HG03060 (cell line): ENCODE measurements around the gene MTAP.
A peak's percentile ranks its signal among the peaks of the same experiment; 100 is the strongest.

Experiments used
- ATAC-seq: cut with Tn5 transposase; IDR thresholded peaks from one replicate; pipeline ENCODE4 v1.9.1; 2021; ENCODE audit warnings: low read depth, moderate number of reproducible peaks; ENCODE audit not compliant: unreplicated experiment

The MTAP gene

DNA sequence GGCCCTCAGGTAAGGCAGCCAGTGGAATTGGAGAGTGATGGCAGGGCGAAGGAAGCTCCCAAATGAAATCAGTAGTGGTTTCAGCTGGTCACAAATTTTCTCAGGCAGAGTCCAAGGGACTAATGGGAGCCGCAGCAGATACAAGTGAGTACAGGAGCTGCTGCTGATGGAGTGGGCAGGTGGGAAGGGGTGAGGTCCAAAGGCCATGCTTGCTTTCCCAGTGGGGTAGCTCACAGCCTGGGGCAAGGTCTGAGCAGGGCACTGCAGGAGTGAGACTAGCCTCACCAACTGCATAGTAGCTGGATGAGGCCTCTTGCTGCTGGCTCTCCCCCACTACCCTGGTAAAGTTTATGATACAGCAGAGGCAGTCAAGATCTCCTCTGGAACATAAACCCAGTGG is 38.2 kb downstream of the MTAP start:
- no peak for ATAC-seq

DNA sequence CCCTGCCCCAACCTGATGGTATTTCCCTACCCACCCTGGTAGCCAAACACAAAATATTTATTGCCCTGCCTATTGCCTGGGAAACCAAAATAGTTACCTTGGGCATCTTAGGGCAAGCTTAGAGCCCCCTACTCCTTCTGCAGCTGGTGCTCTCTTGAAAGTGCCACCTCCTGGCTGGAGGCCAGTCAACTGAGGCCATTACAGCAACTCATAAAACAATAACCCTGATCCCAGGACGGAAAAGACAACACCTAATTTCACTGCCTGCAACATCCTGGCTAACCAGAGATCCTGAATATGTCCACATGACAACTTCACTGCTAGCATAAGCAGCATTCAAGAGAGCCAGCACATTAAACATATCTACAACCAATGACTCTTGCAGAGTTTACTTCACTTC is 38.7 kb downstream of the MTAP start:
- ATAC-seq: no peak

DNA sequence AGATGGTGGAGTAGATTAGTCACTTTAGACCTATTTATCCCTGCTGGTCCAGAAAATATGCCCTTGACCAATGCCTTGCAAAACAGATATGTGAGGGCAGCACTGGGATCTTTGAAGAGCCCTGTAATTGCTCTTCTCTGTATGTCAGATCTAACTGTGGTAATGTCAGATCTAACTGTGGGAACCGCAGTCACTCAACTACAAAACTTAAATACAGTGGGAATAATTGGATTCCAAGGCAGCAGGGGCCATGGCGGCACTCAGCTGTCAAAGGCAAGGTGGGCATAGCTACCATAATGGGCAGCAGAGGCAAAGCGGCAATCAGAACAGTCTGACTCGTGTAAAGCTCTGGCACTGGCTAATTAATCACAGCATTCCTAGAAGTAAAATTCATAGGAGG is 46.2 kb downstream of the MTAP start:
- no peak for ATAC-seq

DNA sequence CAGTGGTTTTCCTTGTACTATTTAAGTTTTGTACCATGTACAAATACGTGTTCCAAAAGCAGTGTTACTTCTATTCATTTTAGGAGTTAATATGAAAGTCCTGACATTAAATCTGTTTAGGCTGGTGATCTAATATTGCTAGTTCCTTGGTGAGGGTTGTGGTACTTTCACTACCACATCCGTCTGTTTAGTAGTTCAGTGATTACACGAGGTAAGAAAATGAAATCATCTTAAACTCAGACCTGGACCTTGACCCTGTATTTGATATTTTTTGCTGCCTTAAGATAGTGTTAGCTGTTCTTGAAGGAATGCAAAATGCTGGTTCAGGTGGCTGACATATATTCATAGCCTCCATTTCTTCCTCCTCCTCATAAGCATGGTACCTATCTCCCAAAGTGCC is 50.3 kb downstream of the MTAP start:
- ATAC-seq: peak; percentile 96

DNA sequence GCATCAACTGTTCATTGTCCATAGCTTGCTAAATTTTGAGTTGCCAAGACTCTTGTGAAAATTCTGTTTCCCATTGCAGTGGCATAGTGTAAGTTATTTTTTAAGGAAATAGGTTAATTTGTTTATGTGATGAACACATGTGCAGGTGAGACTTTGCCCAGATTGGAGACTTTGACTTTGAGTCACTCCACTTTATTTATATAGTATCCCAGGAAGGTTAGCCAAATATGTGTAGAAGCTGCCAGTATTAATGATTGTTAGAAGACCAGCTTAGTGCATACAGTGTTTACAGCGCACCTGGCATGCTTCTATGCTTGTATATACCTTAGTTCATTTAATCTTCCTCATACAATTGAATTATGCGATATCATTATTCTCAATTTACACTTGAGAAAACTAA is 51.0 kb downstream of the MTAP start:
- no peak for ATAC-seq

DNA sequence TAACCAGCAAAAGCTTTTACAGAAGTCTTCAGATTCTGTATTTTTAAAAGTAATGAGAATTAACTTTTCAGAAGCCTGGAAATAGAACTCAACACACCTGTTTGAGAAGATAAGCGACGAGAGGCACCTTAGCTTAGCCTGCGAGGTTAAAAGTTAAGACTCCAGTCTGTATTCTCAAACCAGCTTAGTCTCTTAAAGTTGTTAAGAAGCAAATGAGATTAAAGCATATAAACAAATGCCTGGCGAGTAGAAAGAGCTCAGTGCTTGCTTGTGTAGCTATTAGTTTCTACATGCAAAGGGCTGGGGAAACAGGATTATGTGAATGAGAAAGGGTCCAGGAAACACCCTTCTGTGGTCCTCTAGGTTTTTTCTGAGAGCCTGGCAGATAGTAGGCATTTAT is 51.7 kb downstream of the MTAP start:
- ATAC-seq: no peak

DNA sequence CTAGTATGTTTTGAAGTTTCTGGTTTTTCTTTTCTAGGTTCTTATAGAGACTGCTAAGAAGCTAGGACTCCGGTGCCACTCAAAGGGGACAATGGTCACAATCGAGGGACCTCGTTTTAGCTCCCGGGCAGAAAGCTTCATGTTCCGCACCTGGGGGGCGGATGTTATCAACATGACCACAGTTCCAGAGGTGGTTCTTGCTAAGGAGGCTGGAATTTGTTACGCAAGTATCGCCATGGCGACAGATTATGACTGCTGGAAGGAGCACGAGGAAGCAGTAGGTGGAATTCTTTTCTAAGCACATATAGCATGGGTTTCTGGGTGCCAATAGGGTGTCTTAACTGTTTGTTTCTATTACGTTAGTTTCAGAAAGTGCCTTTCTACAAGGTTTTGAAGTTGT is 52.2 kb downstream of the MTAP start:
- no peak for ATAC-seq

DNA sequence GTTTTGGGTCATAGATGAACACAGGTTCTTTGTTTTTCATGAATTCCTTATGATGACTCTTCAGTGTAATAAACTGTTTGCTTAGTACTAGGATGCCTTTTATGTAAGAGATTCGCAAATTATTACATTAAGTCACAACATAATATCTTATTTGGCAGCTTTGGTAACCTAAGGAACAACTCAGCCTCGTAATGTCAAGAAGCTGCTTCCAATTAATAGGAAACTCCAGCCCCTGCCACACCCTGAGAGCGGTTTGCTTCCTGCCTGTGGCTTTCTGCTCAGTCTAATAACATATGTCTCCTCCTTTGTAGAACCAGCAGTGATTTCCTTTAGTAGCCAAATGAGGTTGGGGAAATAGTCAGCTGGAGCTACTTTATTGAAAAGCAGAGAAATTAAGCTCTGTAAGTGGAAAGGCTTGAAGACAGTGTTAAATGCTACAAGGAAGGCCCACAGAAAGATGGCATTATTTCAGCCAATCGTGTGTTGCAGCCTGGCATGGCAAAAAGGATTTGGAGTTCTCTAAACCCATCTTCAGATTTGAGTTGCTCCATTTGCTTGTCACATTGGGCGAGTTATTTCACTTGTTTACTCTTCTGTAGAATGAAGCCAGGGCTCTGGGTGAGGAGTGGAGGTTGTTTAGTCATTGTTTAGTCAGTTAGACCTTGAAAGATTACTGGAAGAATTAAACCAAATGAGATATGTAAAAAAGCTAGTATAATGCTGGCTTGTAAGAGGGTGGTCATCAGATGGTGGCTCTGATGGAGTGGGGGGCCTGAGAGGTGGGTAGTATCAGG is 54.1 kb downstream of the MTAP start:
- no peak for ATAC-seq

DNA sequence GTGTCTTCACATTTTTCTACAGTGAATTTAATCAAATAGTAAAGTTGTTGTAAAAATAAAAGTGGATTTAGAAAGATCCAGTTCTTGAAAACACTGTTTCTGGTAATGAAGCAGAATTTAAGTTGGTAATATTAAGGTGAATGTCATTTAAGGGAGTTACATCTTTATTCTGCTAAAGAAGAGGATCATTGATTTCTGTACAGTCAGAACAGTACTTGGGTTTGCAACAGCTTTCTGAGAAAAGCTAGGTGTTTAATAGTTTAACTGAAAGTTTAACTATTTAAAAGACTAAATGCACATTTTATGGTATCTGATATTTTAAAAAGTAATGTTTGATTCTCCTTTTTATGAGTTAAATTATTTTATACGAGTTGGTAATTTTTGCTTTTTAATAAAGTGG is 60.4 kb downstream of the MTAP start:
- ATAC-seq: no peak

DNA sequence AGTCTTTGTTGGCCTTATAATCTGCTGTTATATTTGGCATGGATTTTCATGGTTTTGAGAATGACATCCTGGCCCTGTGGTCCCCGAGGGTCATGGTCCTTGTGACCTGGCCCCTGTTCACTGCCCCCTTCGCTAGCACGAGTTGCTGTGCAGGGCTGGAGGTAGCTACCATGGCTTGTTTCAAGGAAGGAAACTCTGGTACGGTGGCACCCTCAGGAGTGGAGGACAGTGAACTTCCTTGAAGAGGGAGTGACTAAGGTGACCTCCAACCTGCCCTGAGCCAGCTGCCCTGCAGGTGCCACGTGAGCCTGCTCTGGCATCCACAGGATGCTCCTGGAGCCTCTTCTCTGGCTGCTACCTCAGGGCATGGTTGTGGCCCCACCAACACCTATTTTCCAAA is 62.1 kb downstream of the MTAP start:
- ATAC-seq: no peak

DNA sequence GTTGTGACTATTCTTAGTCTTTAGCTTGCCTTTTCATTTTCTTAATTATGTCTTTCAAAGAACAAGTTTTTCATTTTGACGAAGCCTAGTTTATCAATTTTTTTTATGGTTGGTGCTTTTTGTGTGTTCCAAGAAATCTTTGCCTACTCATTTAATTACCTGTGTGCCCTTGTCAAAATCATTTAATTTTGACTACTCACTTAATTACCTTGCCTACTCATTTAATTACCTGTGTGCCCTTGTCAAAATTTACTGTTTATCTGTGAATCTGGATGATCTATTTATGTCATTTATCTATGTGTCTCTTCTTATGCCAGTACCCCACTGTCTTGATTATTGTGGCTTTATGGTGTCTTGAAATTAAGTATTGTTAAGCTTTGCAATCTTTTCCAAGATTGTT is 63.9 kb downstream of the MTAP start:
- no peak for ATAC-seq

DNA sequence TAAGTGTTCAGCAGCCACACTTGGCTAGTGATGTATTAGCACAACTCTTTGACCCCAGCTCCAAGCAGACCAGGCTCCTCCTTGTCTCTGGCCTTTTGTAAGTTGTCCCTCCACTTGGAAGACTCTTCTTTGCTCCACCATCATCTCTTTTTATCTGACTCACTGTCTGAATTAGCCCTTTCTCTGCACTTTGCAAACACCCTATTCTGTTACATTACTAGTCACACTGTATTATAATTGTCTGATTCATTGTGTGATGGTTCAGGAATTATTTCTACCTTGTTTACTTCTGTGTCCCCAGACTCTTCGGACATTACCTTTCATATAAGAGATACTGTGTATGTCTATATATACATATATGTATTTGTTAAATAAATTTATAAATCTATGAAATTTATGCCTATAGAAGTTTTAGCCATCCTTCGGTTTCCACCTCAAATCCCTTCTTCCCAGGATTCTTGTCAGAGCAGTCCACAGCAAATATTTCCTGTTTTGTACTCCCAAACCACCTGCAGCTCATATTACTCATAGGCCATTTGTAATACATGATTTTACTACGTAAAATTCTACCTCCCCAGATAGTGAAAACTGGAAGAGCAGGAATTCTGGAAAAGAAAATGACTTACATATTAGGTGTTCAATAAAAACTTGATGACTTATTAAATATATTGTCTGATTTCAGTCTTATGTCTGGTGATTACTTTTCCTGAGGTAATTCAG is 69.0 kb downstream of the MTAP start:
- no peak for ATAC-seq

DNA sequence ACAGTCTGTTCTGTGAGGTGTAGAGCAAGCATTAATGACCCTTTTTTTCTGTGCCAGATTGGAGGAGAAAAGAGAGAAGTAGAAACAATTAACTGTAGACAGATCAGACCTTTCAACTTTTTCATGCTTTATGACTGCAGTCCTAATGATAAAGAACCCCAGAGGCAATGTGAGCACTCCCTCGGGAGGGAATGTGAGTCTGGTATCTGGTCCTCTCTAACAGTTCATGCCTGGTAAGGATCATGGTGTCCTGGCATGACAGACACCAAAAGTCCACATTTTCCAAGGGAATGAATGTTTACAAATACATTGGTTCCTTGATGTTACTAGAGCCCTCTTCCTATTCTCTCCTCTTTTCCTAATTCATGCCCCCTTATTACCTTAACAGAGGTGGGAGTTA is 70.3 kb downstream of the MTAP start:
- ATAC-seq: no peak

DNA sequence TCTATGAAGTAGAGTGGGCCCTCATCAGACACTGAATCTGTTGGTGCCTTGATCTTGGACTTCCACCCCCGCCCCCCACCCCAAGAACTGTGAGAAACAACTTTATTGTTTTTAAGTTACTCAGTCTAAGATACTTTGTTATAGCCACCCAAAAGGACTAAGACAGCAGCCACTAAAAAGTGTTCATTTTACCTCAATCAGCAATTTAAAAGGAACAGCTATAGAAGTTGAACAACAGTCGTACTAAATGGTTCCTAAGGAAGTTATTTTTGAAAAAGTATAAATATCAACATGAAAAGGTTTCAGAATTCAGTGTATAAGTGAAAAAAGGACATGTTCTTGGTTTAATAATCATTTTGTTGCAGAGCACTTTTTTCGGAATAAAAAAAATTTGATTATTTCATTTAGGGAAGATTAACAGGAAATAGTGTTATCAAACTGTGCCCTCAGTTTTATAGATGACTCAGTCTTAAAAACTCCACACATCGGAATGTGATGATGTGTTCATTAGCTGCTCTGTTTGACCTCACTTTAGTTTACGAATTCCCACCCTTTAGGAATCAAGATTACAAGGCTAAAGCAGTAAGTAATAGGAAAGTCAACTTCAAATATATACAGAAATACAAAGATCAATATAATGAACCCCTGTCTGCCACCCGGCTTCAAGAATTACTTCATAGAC is 71.2 kb downstream of the MTAP start:
- no peak for ATAC-seq

DNA sequence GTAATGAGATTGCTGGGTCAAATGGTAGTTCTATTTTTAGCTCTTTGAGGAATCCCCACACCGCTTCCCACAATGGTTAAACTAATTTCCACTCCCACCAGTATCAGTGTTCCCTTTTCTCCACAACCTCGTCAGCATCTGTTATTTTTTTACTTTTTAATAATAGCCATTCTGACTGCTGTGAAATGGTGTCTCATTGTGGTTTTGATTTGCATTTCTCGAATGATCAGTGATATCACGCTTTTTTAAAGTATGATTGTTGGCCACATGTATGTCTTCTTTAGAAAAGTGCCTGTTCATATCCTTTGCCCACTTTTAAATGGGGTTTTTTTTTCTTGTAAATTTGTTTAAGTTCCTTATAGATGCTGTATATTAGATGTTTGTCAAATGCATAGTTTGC is 73.5 kb downstream of the MTAP start:
- no peak for ATAC-seq

DNA sequence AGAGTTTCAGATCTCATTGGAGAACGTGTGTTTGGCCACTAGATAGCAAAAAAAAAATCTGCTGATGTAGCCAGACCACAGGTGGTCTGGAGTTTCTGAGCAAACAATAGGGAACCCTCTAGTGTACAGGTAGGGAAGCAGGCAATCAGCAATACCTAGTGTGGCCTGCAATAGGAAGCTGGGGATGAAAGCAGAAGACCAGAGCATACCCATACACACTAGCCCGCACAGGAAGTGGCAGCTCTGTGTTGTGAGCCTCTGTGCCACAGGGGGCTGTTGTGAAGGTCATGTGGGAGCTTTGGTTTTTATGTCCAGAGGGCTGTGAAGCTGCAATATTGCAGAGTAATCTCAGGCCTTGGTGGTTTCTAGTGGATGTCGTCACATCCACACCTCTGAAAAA is 81.2 kb downstream of the MTAP start:
- no peak for ATAC-seq

DNA sequence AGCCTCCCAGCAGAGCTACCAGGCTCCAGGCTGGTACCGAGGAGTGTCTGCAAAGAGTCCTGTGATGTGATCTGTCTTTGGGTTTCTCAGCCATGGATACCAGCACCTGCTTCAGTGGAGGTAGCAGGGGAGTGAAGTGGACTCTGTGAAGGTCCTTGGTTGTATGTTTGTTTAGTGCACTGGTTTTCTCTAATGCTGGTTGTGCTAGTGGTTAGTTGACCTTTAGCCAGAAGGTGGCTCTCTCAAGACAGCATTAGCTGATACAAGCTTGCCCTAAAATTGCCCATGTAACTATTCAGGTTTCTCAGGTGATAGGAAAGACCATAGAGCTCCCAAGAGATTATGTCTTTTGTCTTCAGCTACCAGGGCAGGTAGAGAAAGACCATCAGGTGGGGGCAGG is 87.2 kb downstream of the MTAP start:
- no peak for ATAC-seq

DNA sequence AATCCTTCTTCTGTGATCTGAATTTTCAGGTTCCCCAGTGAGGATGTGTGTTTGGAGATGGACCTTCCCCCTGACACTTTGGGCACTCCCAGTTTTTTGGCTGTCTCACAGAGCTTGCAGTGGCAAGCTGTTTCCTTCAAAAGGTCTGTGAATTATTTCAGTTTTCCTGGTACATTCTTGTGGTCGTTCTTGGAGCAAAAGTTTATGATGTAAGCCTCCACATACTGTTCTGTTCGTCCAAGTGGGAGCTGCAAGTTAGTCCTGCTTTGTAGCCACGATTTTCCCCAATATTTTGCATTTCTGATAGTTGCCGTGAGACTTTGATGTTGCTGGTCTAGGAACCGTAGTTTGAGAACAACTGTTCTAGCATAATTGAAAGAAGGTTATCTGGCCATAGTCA is 88.3 kb downstream of the MTAP start:
- ATAC-seq: no peak

DNA sequence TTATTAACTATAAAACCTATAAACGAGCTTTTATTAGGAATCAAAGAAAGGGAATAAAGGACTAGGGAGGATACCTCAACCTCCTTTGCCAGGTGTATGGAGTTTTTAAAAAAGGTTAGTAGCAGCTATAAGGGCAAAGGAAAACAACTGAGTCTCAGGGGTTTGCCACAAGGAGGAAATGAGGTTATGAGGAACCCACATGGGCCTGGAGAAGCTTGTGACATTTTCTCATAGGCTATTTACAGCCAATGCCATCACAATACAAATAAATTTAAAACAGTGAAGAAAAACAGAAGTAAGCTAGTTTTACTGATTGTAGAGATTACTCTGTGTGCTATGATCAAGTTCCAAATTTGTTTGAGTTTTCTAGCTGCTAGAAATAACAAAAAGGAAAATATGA is 99.1 kb downstream of the MTAP start:
- no peak for ATAC-seq

DNA sequence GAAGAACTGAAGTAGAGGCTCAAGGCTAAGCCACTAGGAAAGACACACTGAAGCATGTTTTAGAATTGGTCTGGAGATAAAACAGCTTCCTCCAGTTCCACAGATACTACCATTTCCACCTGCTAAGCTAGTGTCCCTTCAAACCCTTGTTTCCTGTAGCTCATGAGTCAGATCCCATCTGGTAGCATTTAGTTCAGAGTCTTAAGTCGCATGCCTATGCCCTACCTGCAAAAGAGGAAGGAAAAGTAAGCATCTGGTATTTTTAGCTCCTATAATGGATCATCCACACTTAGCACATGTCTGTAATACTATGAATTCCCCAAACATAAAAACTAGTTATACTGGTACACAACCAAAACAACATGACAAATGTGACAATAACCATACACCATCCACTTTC is 99.7 kb downstream of the MTAP start:
- ATAC-seq: no peak

DNA sequence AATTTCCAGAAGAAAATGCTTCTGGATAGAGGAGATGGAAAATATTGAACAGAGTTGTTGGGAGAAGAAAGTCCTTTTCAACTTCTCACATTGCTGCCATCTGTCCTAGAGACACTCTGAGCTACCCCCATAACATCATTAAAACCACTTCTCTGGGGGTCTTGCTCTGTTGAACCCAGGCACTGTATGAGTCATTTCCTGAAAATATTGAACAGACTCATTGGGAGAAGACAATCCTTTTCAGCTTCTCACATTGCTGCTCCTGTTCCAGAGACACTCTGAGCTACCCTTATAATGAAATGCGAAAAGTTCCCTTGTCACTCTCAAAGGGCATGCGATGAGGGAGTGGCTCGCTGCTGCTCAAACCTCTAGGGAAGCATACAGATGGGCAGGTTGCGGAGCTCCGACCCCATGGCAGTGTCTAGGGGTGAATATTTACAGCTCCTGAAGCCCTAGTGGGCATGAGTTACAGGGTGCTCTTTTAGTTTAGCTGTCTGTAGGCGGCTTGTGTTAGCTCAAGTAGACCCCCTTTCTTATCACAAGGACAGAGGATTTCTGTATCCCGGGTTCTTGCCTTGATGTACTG is 101.0 kb downstream of the MTAP start:
- no peak for ATAC-seq
